GM18861 (cell line): Measurements from ENCODE around the gene KCNK17.

Experiments
- ATAC-seq: cut with Tn5 transposase; IDR thresholded peaks from one replicate; pipeline ENCODE4 v1.9.1; 2021; ENCODE audit not compliant: unreplicated experiment

Gene KCNK17

DNA sequence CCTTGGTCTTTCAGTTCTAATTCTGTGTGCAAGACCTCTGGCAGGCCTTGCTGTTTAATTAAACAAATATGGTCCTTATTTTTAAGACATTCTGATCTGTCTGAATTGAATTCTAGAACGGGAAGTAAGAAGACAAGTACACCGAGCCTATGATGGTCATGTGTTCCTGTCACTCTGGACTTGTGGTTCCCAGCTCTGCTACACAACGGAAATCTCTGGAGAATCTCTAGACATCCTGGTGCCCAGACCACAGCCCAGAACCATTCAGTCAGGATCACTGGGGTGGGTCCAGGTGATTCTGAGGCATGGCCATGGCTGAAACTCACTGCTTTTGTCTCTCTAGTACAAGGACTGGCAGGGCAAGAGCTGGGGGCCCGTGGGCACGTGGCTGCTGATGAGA is 24.2 kb upstream of the KCNK17 start:
- no peak for ATAC-seq

DNA sequence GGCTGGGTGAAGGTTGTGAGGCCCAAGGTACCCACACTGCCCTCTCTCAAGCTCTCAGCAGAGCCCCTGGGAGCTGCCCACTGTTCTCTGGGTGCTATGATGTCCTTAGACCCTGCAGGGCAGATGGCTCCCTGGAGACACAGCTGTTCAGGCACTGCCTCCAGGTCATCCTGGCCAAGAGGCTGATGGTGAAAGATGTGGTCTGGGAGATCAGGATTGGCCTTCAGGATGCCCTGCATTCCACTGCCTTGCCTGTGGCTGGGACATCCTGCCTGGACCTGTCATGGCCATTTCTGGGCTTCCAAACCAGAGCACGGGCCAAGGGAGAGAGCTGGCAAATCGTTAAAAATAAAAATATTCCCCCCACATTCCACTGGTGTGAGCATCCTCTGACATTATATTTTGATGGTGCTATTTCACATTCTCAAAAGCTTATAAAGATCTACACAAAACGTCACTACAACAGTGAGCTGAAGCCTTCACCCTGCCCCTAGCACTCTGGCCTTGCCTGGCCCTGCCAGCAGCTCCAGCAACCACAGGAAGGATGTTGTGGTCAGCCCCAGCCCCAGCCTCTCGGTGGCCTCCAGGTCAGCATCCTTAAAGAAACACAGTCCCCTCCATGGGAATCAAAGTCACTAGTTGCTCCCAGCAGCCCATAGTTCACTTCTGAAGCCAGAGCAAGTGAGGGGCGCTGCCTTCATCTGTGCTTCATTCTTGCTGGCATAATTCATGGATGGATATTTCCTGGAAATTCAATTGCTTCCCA is 21.7 kb upstream of the KCNK17 start:
- ATAC-seq, result no peak

DNA sequence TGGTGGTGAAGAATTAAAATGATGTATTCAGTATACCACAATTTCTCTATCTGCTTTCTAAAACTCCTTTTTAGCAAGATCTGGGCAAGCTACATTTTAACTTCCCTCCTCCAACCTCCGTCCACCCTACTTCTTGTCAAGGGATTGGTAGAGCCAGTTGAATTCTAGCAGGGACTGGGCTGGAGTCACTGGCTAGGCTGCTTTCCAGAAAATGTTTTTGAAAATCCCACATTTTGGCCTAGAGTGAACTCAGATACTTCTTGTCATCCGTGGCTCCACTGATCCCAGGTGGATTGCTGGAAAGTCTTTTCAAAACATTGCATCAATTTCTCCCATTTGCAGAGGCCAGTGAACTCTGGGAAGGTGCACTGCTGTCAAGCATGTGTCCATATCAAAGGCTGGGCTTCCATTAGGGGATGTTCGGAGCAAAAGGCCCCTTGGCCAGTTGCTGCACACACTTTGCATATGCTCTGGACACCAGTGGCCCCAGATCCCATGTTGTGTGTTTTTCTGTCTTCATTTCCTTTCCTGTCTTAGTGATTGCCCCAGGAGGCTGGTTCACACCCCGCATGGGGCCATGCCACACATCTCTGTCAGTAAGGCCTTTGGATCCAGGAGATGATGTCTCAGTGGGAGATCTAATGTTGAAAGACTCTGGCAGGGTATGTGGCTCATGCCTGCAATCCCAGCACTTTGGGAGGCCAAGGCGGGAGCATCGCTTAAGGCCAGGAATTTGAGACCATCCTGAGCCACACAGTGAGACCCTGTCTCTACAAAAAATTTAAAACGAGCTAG is 19.6 kb upstream of the KCNK17 start:
- no peak for ATAC-seq

DNA sequence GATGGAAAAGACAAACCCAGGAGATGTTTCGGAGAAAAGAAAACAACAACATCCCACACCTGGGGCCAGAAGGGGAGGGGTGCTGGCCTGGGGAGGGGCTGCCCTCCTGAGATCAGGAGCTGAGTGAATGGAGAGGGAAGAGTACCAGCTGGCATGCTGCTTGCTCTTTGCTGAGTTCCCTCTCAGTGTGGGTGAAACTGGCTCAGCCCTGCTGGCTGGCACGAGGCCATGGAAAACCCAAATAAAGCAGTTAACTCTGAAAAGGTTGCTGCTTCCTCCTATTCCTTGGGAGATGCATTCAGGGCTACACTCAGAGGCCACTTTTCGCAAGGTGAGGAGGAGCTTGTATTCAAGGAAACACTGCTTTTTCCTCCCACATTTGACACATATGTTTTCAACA is 16.3 kb upstream of the KCNK17 start:
- no peak for ATAC-seq

- ATAC-seq, result no peak
These were observed 15.8 kb upstream of the KCNK17 start for GRCh38 chr6:39330057-39330456.

- ATAC-seq, result no peak
These were observed 13.8 kb upstream of the KCNK17 start for GRCh38 chr6:39328066-39328465.

DNA sequence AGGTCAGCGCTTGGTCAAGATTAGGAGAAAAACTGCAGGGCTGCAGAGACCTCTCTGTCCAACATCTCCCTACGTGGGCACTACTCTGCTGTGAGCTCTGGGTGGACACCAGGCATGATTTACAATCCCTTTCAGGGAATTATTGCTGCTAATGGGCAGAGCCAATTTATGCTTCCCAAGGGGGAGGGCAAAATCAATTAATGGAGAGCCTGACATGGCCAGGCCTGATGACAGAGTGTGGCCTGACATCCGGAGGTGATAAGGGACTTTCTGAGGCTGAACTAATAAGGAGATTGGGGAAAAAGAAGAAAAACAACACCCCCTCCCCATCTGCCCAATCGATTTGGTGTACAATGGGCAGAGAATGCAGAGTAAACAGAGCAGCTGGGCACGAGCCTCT is 13.3 kb upstream of the KCNK17 start:
- no peak for ATAC-seq

GRCh38 chr6:39322306-39322850 is 8.2 kb upstream of the KCNK17 start, which contains the start of gene KCNK16:
TSS of gene KCNK16 (minus strand) at chr6:39322702. CDS start at chr6:39322540, 162 bp downstream.
- no peak for ATAC-seq

- ATAC-seq, result no peak
These were observed 7.5 kb upstream of the KCNK17 start for GRCh38 chr6:39321761-39322160.

DNA sequence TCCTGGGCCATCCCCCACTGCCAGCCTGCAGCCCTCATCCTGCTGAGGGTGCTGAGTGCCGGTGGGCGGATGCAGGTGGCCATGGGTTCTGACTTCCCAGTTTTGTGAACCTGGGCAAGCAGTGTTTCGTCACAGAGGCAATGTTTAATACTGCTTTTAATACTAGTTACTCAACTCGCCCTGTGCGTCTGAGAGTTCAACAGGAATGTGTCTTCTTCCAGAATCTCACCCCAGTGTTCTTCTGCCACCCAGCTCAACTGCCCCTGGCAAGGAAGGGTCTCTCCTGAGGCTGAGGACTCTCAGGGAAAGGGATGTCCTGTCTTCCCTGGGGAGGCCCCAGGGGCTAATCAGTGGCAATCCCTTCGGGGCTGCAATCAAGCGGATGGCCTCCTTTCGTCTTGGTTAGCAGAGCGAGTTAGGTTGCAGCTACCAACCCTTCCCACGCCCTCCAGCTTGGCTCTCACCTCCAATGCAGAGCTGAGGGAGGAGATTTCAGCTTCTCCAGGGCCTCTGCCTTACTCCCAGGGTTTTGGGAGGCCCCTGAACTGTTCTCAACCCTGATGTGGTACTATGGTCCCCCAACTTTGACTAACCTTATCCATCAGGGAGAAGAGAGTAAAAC is 6.3 kb upstream of the KCNK17 start:
- ATAC-seq, result no peak

- no peak for ATAC-seq
These were observed 5.6 kb upstream of the KCNK17 start for GRCh38 chr6:39319621-39320362.

- ATAC-seq, result no peak
These were observed 3.0 kb upstream of the KCNK17 start for GRCh38 chr6:39317256-39317655.

DNA sequence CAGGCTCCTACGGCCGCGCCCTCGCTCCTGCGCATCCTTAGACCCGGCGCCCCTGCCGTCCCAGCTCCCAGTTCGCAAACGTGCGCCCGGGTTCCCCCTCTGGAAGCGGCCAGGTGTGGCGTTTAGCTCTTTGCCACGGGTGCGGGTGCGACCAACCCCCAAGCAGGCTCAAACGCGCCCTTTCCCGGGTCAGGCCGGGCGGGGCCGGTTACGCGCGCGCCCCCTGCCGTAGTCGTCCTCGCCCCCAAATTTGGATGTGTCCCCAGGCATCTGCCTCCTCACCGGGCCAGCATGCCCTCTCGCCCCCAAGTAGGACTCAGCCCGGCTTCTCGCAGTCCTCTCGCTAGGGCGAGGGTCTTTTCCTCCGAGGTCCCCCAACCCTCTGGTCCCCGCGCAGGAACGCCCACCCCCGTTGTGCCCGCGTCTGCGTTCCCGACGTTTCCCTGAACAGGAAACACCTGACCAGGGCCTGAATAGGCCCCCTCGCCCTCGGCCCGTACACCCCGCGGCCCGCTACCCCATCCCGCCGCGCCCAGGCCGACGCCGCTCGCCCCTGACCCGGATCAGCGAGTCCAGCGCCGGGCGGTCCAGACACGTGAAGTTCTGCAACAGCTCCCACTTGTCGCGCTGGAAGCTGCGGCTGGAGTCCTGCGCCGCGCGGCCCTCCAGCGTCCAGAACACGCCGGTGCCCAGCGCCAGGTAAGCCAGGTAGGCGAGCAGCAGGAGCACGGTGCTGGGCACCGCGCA is 520 bp downstream of the KCNK17 start:
- no peak for ATAC-seq

- ATAC-seq, result no peak
These were observed 1.2 kb downstream of the KCNK17 start for GRCh38 chr6:39312912-39313525.

- no peak for ATAC-seq
These were observed 3.7 kb downstream of the KCNK17 start for GRCh38 chr6:39310542-39310941.

DNA sequence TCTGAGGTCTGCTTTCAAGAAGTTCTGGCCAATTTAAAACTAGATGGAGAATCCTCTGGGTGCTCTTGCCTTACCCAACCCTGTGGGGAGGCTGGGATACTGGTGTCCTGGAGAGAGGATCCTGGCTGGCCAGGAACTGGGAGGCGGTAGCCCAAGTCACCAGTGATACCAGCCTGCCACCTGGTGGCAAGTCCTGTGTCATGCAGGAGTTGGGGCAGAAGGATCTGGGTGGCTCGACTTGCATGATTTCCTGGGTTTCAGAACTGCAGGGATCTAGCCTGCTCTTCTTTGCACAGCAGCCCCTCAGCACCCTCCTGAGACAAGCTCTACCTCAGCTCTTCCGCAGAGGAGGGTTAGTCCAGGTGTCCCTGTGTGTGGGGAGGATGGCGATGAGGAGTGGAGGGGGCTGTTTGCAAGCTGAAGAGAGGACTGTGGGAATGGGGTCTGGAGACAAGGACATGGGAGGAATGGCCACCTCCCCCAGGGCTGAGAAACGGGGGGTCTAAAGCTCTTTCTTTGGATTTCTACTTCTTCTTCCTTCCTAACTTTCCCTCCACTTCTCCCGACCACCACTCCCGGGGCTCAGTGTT is 4.2 kb downstream of the KCNK17 start:
- no peak for ATAC-seq

DNA sequence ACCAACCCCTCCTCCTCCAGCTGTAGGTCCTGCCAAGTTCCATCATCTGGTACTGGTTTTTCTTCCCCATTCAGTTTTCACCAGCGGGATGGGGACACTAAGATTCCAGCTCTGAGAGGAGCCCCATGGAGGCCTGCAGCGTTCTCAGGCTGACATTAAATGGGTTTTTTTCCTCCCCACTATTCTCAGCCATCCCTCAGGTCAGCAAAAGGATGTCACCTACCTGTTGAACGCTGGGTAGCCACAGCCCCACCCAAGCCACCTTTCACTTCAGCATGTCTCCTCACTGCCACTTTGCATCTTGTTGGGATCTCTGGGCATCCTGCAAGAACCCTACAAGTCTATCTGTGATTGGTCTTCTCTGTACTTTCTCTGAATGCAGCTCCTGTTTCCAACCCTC is 6.8 kb downstream of the KCNK17 start:
- ATAC-seq, result no peak

GRCh38 chr6:39304951-39305350 is 9.3 kb downstream of the KCNK17 start:
- no peak for ATAC-seq

- no peak for ATAC-seq
These were observed 10.6 kb downstream of the KCNK17 start for GRCh38 chr6:39303425-39304153.
